Dendritic cell treated with granulocyte-macrophage colony-stimulating factor and Interleukin-4, amounts not matched to agents 40 ng/mL and 50 ng/mL, for 4 days (primary cell): ENCODE results near the gene CARD9.

Experiments
- H3K27ac Mint-ChIP-seq: one replicate; pipeline ENCODE4 v1.8.0; 2022; ENCODE audit warnings: mild to moderate bottlenecking, mixed read lengths
- H3K27me3 Mint-ChIP-seq: one replicate; pipeline ENCODE4 v1.8.0; 2022; ENCODE audit warnings: mild to moderate bottlenecking, mixed read lengths
- H3K36me3 Mint-ChIP-seq: one replicate; pipeline ENCODE4 v1.8.0; 2022; ENCODE audit warnings: low read depth, mixed read lengths
- H3K4me1 Mint-ChIP-seq: one replicate; pipeline ENCODE4 v1.8.0; 2022; ENCODE audit warnings: low read depth, mixed read lengths
- H3K4me3 Mint-ChIP-seq: one replicate; pipeline ENCODE4 v1.8.0; 2022; ENCODE audit warnings: mild to moderate bottlenecking, moderate library complexity, mixed read lengths
- H3K9me3 Mint-ChIP-seq: one replicate; pipeline ENCODE4 v1.8.0; 2022; ENCODE audit warnings: mixed read lengths
- intact Hi-C: fragments of 100-400 bp; cut with micrococcal nuclease; formaldehyde crosslinking; loops from one replicate; pipeline ENCODE4 v1.15.0; 2022

Gene CARD9

DNA sequence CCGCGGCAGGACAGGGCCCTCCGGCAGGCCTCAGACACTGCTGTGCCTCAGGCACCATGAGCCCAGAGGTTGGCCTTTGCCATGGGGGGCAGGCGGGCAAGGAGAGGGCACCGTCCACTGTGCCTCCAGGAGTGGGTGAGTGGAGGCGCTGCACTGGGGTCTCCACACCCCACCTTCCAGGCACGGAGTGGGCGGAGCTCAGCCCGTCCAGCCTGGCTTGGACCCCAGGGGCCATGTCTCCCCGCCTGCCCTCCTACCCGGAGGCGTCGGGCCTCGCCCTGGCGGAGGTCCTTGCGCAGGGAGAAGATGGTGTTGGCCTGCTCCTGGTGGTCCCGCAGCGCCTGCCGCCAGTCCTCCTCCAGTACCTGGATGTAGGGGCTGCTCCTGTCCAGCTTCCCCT is 3.4 kb downstream of the CARD9 start:
- peaks cover 97% of the 10 kb centered on the region for H3K36me3 Mint-ChIP-seq
- no peaks in the 10 kb centered on the region for H3K27me3 Mint-ChIP-seq
- intact Hi-C loops = no loop called here
- no peak overlapping the region for H3K27ac Mint-ChIP-seq
- no peak overlapping the region for H3K4me3 Mint-ChIP-seq
- H3K9me3 Mint-ChIP-seq = no peaks in the 10 kb centered on the region
- H3K4me1 Mint-ChIP-seq = peaks cover 77% of the 10 kb centered on the region

DNA sequence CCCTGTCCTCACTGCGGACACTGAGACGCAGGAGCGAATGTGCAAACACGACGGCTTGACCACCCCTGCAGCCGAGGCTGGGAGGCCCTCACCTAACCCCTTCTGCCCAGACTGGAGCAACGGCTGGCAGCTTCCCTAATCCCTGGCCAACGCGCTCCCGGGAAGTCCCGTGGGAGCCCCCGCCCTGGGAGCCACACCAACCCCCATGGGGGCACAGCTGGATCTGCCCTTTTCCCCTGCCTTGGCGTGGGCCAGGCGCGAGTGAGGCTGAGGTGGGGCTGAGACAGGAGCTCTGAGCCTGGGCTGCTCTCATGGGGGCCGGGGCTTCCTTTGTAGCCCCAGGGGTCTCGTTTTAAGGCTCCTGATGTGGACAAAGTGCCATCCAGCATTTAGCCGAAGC is 5.3 kb downstream of the CARD9 start:
- Mint-ChIP-seq H3K27ac (peak overlapping the region; percentile 0), H3K27me3 (no peaks in the 10 kb centered on the region), H3K9me3 (no peaks in the 10 kb centered on the region), H3K4me1 (peaks cover 76% of the 10 kb centered on the region), H3K36me3 (peaks cover 92% of the 10 kb centered on the region), H3K4me3 (no peak overlapping the region)
- intact Hi-C loops = no loop called here

DNA sequence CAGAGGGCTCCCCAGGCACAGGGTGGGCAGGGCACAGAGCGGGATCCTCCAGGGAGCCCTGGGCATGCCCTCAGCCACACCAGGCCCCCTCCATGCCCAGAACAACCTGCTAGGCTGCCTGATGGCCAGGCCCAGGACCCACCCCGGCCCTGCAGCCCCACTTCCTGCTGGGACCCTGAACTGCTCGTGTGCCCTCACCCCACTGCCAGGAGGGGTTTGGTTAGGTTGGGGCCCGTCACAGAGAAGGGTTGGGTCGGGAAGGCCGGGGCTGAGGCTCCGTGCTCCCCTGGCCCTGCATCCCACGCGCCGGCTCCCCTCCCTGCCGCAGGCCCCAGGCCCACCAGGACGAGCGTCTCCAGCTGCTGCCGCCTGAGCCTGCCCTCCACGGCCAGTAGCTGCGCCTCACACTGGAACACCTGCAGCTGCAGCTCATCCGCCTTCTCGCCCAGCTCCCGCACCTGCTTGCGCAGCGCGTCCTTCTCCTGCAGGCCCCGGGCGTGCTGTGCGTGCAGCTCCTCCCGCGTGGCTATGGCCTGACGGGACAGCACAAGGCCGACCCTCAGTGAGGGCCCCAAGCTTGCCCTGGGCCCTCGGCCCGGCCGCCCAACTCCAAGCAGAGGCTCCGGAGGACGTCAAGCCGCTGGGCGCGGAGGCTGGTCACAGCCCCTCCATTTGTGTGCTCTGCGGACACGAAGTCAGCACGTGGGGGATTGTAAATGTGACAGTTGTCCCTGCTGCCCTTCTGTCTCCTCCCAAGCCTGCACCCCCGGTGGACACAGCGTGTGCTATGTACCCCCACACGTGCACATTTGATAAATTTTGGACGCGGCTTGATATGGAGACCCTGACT is 5.9 kb downstream of the CARD9 start:
- no peaks in the 10 kb centered on the region for H3K9me3 Mint-ChIP-seq
- no peaks in the 10 kb centered on the region for H3K27me3 Mint-ChIP-seq
- H3K36me3 Mint-ChIP-seq = peaks cover 88% of the 10 kb centered on the region
- peak overlapping the region; percentile 83 for H3K27ac Mint-ChIP-seq
- H3K4me3 Mint-ChIP-seq = no peak overlapping the region
- intact Hi-C loops = no loop called here
- peaks cover 83% of the 10 kb centered on the region for H3K4me1 Mint-ChIP-seq

- intact Hi-C loops = no loop called here
- H3K4me1 Mint-ChIP-seq = peaks cover 79% of the 10 kb centered on the region
- no peak overlapping the region for H3K4me3 Mint-ChIP-seq
- no peaks in the 10 kb centered on the region for H3K9me3 Mint-ChIP-seq
- H3K27me3 Mint-ChIP-seq = no peaks in the 10 kb centered on the region
- H3K36me3 Mint-ChIP-seq = peaks cover 88% of the 10 kb centered on the region
- peak overlapping the region; percentile 83 for H3K27ac Mint-ChIP-seq
These were observed 6.6 kb downstream of the CARD9 start for GRCh38 chr9:136366826-136367225.

DNA sequence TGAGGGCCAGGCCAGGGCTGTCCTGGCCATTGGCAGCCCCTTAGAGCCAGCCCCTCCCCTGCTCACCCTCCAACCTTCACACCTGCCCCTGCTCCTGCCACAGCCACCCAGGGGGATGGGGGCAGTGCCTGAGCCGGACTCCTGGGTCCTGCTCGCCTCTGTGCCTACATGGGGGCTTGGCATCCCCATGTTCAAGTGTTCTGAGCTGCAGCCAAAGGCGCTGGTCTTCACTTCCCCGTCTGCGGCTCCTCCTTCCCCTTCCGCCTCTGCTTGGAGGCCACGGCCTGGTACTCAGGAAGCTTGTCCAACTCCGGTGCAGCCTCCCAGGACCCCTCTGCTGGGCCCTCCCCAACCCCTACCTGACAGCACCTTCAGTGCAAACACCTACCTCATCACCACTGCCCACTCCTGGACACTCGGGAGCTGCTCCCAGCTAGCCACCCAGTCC is 7.7 kb downstream of the CARD9 start:
- Mint-ChIP-seq H3K36me3 (peaks cover 88% of the 10 kb centered on the region), H3K9me3 (no peaks in the 10 kb centered on the region), H3K27ac (peak overlapping the region; percentile 83), H3K4me1 (peaks cover 70% of the 10 kb centered on the region), H3K4me3 (peak overlapping the region; percentile 57), H3K27me3 (no peaks in the 10 kb centered on the region)
- intact Hi-C loops = loop anchor here (2.0 kb wide), 1 partner anchor 35 kb away; the partner anchor contains the start of gene SNAPC4

DNA sequence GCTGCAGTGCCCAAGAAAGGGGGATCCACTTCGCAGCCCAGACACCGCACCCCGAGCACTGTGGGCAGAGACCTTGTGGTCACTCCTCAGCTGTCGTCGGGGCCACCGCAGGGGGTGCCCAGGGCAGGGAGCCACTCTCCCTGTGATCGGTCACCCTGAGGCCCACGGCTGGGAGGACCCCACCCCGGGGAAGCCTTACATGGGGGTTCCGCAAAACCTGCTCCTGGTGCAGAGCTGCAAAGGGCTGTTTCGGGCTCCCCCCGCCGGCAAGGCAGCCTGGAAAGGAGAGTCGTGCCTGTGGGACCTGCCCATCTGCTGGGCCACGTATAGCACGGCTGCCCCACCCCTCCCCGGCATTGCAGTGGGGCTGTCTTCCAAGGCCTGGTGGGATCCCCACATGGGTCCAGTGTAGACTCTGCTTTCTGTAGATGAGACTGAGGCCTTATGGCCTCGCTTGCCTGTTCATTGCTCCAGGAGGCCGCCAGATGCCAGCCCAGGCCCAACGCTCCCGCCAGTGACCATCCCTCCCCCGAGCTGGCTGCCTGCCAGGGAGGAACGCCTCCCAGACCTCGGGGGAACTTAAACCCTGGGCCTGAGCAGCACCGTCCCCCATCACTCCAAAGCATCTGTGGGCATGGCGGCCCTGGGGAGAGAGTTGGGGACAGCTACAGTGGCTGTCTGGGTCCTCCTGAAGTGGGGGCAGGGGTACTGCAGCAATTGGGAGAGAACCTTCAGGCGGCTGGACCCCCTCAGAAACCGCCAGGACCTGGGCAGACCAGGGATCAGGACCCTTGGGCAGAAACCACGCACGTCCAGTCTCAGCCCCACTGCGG is 8.3 kb downstream of the CARD9 start:
- Mint-ChIP-seq H3K27ac (peak overlapping the region; percentile 83), H3K4me3 (peak overlapping the region; percentile 63), H3K4me1 (peaks cover 65% of the 10 kb centered on the region), H3K27me3 (no peaks in the 10 kb centered on the region), H3K9me3 (no peaks in the 10 kb centered on the region), H3K36me3 (peaks cover 88% of the 10 kb centered on the region)
- intact Hi-C loops = loop anchor here (2.0 kb wide), 1 partner anchor 36 kb away; the partner anchor contains the start of gene SNAPC4

DNA sequence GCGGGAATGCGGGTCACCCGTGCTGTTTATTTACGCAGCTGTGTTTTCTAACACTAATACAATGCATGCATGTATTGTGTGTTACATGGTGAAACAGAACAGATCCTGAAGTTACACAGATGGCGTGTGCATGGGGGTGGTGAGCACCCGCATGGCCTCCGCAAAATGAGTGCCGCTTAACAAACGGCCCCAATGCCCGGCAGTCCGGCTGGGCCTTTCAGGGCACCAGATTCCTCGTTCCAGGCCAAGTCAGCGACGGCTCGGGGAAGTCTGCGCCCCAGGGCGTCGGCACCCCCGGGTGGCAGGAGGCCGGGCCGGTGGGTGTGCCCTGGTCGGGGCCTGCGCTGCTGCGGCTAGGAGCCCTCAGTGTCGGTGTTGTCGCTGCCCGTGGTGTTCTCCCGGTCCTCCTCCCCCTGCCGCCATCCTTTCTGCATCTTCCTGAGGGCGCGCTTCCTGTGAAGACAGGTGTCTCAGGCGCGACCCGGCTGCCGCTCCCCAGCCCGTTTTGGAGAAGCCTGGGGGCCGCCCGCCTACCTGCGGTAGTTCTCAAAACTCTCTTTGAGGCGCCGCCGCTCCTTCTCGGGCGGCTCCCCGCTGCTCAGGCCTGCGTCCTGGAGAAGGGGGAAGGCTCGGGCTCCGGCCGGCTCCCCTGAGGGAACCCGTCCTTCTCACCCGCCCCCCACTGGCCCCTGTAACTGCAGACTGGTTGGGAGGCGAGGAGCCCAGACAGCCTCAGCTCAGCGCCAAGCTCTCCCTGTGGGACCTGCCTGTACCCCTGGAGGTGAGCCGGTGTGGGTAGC is 9.3 kb downstream of the CARD9 start:
- H3K27ac Mint-ChIP-seq = peak overlapping the region; percentile 74

DNA sequence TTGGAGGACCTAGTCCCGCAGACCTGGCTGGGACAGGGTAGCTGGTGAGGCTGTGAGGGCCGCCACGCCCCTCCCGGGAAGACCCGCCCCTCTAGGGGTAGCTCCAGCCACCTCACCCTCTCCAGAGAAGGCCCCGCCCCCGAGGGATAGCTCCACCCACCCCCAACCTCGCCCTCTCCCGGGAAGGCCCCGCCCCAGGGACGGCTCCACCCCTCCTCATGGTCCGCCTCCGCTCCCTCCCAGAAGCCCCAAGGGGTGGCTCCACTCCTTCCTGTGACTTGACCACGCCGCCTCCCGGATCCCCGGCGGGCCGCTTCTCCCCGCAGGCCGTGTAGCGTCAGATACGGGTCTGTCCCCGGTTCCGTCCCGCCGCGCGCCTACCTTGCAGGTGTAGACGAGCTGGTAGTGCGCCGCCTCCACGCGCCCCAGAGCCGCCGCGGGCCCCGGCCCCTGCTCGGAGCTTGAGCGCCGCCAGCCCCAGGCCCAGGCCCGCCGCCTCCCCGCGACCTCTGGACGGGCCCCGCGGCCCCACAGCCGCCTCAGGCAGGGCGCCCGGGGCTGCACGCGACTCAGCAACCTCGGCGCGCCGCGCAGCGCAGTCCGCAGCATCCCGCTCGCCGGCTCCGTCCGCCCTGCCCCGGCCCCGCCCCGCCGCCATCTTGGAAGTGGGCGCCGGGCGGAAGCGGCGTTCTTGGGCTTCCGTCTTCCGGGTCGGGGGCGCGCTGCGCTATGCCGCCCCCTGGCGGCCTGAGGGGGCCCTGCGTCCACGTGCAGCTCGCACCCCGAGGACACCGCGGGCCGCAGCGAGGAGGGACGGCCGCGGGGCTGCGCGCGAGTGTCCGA is 10.1 kb downstream of the CARD9 start, which contains the start of gene DNLZ:
Gene DNLZ (minus strand): TSS at position 639 of the 843 bp plus-strand sequence. CDS start 30 bp downstream, at position 609.
- Mint-ChIP-seq H3K27ac (peak within 1 kb of the TSS; percentile 81), H3K36me3 (peaks cover 76% of the 10 kb centered on the region), H3K9me3 (no peaks in the 10 kb centered on the region), H3K27me3 (no peaks in the 10 kb centered on the region), H3K4me1 (peaks cover 55% of the 10 kb centered on the region), H3K4me3 (peak within 1 kb of the TSS; percentile 81)
- intact Hi-C loops = loop anchor here (1.0 kb wide), 1 partner anchor 10 kb away; the partner anchor contains the start of gene CARD9

More for the DNA sequence above, 9.3 kb downstream of the CARD9 start:
- Mint-ChIP-seq H3K36me3 (peaks cover 80% of the 10 kb centered on the region), H3K4me3 (peak overlapping the region; percentile 81), H3K9me3 (no peaks in the 10 kb centered on the region), H3K4me1 (peaks cover 58% of the 10 kb centered on the region), H3K27me3 (no peaks in the 10 kb centered on the region)
- intact Hi-C loops = loop anchor here (1.0 to 2.0 kb wide), 2 partner anchors 9 to 37 kb away; partner anchors contain the start of genes CARD9 and SNAPC4

GRCh38 chr9:136362450-136362784 is 11.1 kb downstream of the CARD9 start:
- Mint-ChIP-seq H3K27ac (peak overlapping the region; percentile 81), H3K36me3 (peaks cover 70% of the 10 kb centered on the region), H3K27me3 (no peaks in the 10 kb centered on the region), H3K4me3 (no peak overlapping the region), H3K9me3 (no peaks in the 10 kb centered on the region), H3K4me1 (peaks cover 46% of the 10 kb centered on the region)
- intact Hi-C loops = no loop called here

GRCh38 chr9:136361754-136362449 is 11.6 kb downstream of the CARD9 start:
- intact Hi-C loops = no loop called here
- H3K36me3 Mint-ChIP-seq = peaks cover 67% of the 10 kb centered on the region
- no peaks in the 10 kb centered on the region for H3K27me3 Mint-ChIP-seq
- H3K4me3 Mint-ChIP-seq = no peak overlapping the region
- H3K9me3 Mint-ChIP-seq = no peaks in the 10 kb centered on the region
- peaks cover 41% of the 10 kb centered on the region for H3K4me1 Mint-ChIP-seq
- H3K27ac Mint-ChIP-seq = peak overlapping the region; percentile 81

DNA sequence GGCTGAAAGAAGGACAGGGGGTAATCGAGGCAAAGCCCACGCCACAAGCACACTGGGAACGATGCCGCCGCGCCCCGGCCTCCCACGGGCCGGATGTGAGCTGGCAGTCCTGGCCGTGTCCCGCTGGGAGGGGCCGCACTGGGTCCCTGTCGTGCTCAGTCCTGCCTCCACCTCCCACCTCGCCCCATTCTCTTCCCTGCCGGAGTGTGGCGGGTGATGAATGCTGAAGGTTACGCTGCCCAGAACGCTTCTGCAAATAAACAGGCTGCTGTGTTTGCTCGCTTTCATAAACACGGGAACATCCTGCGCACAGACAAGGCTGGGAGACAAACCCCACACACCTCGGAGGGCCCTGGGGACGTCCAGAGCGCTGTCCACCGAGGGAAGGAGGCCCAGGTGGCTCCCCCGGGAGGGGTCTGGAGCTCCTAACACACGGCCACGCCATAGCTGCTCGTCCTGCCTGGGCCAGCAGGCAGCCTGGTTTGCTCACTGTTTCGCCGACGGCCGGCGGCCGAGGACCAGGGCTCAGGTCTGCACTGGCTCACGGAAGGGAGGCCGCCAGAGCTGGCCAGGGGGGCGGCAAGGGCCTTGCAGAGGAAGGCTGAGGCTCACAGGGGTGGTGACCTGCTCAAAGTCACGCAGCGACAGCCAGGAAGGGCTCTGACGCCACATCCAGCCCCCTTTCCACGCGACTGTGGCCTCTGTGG is 12.3 kb downstream of the CARD9 start:
- intact Hi-C loops = no loop called here
- Mint-ChIP-seq H3K27ac (no peak overlapping the region), H3K36me3 (peaks cover 67% of the 10 kb centered on the region), H3K27me3 (no peaks in the 10 kb centered on the region), H3K4me1 (peaks cover 34% of the 10 kb centered on the region), H3K4me3 (no peak overlapping the region), H3K9me3 (no peaks in the 10 kb centered on the region)
